GM18517 (cell line): Measurements from ENCODE around the gene CEP78.
"Not testable (repeated sequence)": the region's sequence is repeated elsewhere in the genome, so short reads cannot be mapped to it uniquely, and the experiment has no call there.

ENCODE experiments used
- ATAC-seq: cut with Tn5 transposase; IDR thresholded peaks from one replicate; pipeline ENCODE4 v1.9.1; 2021; ENCODE audit warnings: mild to moderate bottlenecking, moderate library complexity; ENCODE audit not compliant: unreplicated experiment

CEP78 gene

GRCh38 chr9:78232471-78232870 lies 3.4 kb upstream of the CEP78 start:
- ATAC-seq = not testable (repeated sequence)

- ATAC-seq = no peak
These were observed 1.1 kb upstream of the CEP78 start for GRCh38 chr9:78234810-78235209.

- ATAC-seq = no peak
These were observed 566 bp upstream of the CEP78 start for GRCh38 chr9:78235256-78235761.

DNA sequence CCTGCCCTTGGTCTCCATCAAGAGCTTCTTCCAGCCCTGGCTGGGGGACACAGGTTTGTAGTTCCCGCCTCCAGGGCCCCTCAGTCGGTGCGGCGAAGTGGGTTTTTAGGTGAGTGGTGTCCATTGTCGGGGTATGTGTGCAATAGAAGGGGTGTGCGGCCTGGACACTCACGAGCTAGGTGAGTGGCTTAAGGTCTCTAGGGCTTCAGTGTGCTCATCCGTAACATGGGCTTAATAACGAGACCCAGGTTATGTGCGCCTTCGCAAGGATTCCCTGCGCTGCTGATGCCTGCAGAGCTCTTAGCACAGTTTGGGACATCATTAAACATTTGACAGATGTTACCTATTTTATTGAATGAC lies 656 bp downstream of the CEP78 start:
- ATAC-seq = peak; percentile 23

GRCh38 chr9:78238046-78239038 lies 2.5 kb downstream of the CEP78 start:
- no peak for ATAC-seq

GRCh38 chr9:78239506-78239905 lies 3.6 kb downstream of the CEP78 start:
- ATAC-seq = no peak

DNA sequence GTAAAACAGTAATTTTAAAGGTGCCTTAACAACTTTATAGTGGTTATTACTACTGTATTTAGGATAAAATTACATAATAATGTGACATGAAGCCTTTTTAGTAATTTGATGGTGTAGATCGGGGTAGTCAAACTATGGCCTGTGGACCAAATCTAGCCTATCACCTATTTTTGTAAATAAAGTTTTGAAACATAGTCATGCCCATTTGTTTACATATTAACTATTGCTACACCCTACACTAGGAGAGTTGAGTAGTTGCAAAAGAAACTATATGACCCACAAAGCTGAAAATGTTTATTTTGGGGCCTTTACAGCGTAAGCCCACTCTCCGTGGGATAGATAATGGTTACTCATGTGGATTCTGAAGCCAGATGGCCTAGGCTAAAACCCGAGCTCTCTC lies 6.2 kb downstream of the CEP78 start:
- ATAC-seq = no peak

- no peak for ATAC-seq
These were observed 7.3 kb downstream of the CEP78 start for GRCh38 chr9:78243130-78243529.

GRCh38 chr9:78245401-78245800 lies 9.5 kb downstream of the CEP78 start:
- ATAC-seq = no peak

GRCh38 chr9:78248635-78249034 lies 12.8 kb downstream of the CEP78 start:
- ATAC-seq = no peak

DNA sequence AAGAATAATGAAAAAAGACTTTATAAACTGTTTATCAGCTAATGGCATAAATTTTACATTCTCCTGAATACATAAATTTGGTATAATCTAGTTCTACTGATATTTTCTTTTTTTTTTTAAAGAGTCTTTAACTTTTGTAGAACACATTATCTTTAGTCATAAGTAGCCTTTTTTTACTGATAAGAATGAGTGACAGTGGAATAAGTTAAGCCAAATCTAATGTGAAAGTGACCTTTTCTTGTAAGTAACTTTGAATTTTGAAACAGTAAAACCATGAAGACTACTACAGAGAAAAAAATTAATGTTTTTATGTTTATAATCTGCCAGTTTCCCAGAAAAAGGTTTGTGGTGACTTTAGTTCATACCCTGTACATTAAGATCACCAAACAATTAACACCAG lies 13.7 kb downstream of the CEP78 start:
- ATAC-seq = no peak

DNA sequence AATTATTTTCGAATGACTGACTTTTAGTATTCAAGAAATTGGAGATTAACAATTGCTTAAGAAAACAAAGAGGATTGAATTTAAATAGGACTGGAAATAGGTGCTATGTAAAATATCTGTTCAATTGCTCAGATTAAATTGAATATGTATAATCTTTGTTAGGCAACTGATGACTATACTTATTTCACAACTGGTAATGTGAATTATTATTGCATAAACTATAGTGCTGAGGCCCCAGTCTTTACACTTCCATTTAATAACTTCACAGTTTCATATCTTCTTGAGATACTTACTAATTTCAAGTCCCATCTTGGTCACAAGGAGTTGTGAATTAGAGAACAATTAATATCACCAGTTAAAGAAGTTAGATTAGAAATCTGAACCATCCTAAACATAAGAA lies 16.7 kb downstream of the CEP78 start:
- no peak for ATAC-seq

GRCh38 chr9:78253285-78253684 lies 17.4 kb downstream of the CEP78 start:
- ATAC-seq = no peak

GRCh38 chr9:78261403-78262001 lies 25.6 kb downstream of the CEP78 start:
- no peak for ATAC-seq

DNA sequence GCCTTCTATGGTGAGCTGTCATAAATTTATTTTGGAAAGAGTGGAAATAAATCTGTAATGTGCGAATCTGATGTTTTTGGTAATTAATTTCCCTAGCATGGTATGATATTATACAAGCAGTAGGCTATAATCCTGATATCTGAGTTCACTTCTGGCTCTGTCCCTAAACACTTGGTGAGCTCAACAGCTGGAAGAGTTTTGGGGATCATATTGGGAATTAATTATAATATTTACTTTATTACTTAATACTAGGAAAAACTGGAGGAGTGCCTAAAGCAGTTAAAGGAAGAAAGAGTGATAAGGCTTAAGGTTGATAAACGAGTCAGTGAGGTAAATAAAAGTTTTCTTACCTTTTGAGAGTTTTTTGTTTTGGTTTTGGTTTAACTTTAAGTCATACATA lies 26.8 kb downstream of the CEP78 start:
- ATAC-seq = no peak

- no peak for ATAC-seq
These were observed 32.0 kb downstream of the CEP78 start for GRCh38 chr9:78267889-78268288.

GRCh38 chr9:78269784-78270183 lies 33.9 kb downstream of the CEP78 start:
- ATAC-seq = no peak

DNA sequence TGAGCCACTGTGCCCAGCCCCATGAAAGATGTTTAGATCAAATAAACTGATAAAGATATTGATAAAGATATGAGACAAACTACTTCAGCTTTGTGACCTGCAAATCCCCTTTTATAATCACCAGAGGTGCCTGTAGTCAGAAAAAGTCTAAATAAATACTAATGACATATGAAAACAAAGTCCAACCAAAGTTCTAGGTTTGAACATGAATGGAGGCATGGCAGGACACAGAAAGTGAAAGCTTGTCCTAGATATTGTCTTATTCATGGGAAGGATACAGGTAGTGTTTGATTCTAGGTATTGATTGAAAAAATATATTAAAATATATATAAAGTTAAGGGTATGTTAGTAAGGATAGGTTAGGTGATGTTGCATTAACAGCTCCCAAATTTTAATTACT lies 36.4 kb downstream of the CEP78 start:
- no peak for ATAC-seq

DNA sequence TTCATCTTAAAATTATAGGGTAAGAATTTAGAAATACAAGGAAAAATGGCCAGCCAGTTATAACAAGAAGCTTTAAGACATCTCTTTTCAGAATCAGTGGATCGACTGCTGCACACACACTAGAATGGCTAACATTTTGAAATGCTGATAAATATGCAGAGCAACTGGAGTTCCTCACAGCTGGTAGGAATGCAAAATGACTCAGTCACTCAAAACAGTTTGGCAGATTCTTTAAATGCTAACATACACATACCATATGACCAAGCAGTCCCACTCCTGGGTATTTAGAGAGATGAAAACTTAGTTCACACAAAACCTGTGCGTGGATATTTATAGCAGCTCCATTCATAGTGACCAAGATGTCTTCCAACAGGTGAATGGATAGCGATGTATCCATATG lies 37.9 kb downstream of the CEP78 start:
- ATAC-seq = no peak

- ATAC-seq = no peak
These were observed 42.4 kb downstream of the CEP78 start for GRCh38 chr9:78278177-78278777.

- no peak for ATAC-seq
These were observed 42.9 kb downstream of the CEP78 start for GRCh38 chr9:78278801-78279200.
